ENCODE results near the gene FBXO31.
"Not testable (repeated sequence)": the region's sequence is repeated elsewhere in the genome, so short reads cannot be mapped to it uniquely, and the experiment has no call there.

The FBXO31 gene

GRCh38 chr16:87384875-87385167 lies 1.2 kb upstream of the FBXO31 start:
- not testable (repeated sequence) for DNase-seq (ENCODE audit: low read depth)

GRCh38 chr16:87384162-87384874 lies 742 bp upstream of the FBXO31 start:
- DNase-seq (ENCODE audit: low read depth) = peak; percentile 32

GRCh38 chr16:87382023-87382785 lies 1.4 kb downstream of the FBXO31 start:
- no peak for DNase-seq (ENCODE audit: low read depth)

- DNase-seq (ENCODE audit: low read depth) = no peak
Measured at GRCh38 chr16:87380881-87381280, 2.7 kb downstream of the FBXO31 start.

GRCh38 chr16:87380403-87380802 lies 3.2 kb downstream of the FBXO31 start:
- DNase-seq (ENCODE audit: low read depth) = no peak

GRCh38 chr16:87379312-87379752 lies 4.2 kb downstream of the FBXO31 start:
- DNase-seq (ENCODE audit: low read depth) = not testable (repeated sequence)

- no peak for DNase-seq (ENCODE audit: low read depth)
Measured at GRCh38 chr16:87376660-87377059, 6.9 kb downstream of the FBXO31 start.

GRCh38 chr16:87375426-87376135 lies 8.0 kb downstream of the FBXO31 start:
- no peak for DNase-seq (ENCODE audit: low read depth)

- no peak for DNase-seq (ENCODE audit: low read depth)
Measured at GRCh38 chr16:87374313-87374712, 9.3 kb downstream of the FBXO31 start.

- DNase-seq (ENCODE audit: low read depth) = no peak
Measured at GRCh38 chr16:87372305-87372704, 11.3 kb downstream of the FBXO31 start.

GRCh38 chr16:87371261-87371866 lies 12.2 kb downstream of the FBXO31 start:
- DNase-seq (ENCODE audit: low read depth) = no peak

GRCh38 chr16:87369796-87370719 lies 13.5 kb downstream of the FBXO31 start:
- DNase-seq (ENCODE audit: low read depth) = no peak

GRCh38 chr16:87369117-87369765 lies 14.3 kb downstream of the FBXO31 start:
- DNase-seq (ENCODE audit: low read depth) = no peak

GRCh38 chr16:87368029-87368770 lies 15.4 kb downstream of the FBXO31 start:
- no peak for DNase-seq (ENCODE audit: low read depth)

- DNase-seq (ENCODE audit: low read depth) = no peak
Measured at GRCh38 chr16:87367529-87367928, 16.0 kb downstream of the FBXO31 start.

GRCh38 chr16:87366930-87367329 lies 16.6 kb downstream of the FBXO31 start:
- DNase-seq (ENCODE audit: low read depth) = no peak

- no peak for DNase-seq (ENCODE audit: low read depth)
Measured at GRCh38 chr16:87366288-87366687, 17.3 kb downstream of the FBXO31 start.

GRCh38 chr16:87365021-87365713 lies 18.4 kb downstream of the FBXO31 start:
- DNase-seq (ENCODE audit: low read depth) = no peak

- DNase-seq (ENCODE audit: low read depth) = no peak
Measured at GRCh38 chr16:87363771-87364455, 19.7 kb downstream of the FBXO31 start.

All from stimulated activated CD8-positive, alpha-beta memory T cell treated with anti-CD3 and anti-CD28 coated beads, Interleukin-4, amount 100 ng/mL, for 24 hours (primary cell).